Endodermal cell (in vitro differentiated cells): ENCODE results near the gene STK38. TPM values are rescaled to one million over a fixed set of nuclear protein-coding genes. Genes with fewer than 3 reads are reported as not detected.

Experiments used
- DNase-seq: peaks from one replicate; pipeline ENCODE4 v3.0.0-alpha.2; 2017
- H3K27ac ChIP-seq: 2 replicates; pipeline ENCODE4 v1.5.1; 2013; ENCODE audit warnings: mild to moderate bottlenecking, low read depth, low read length, moderate library complexity
- H3K27me3 ChIP-seq: 2 replicates; pipeline ENCODE4 v1.6.1; 2013; ENCODE audit warnings: mild to moderate bottlenecking, low read length, moderate library complexity; ENCODE audit not compliant: insufficient read depth, control insufficient read depth, poor library complexity, severe bottlenecking
- H3K36me3 ChIP-seq: 2 replicates; pipeline ENCODE4 v1.7.0; 2013; ENCODE audit warnings: mild to moderate bottlenecking, low read length, moderate library complexity; ENCODE audit not compliant: control insufficient read depth, insufficient read depth
- H3K4me1 ChIP-seq: one replicate; pipeline ENCODE4 v1.7.0; 2013; ENCODE audit warnings: low read length; ENCODE audit not compliant: control insufficient read depth, insufficient read depth
- H3K4me3 ChIP-seq: 2 replicates; pipeline ENCODE4 v1.5.1; 2013; ENCODE audit warnings: mild to moderate bottlenecking, low read length, moderate library complexity
- H3K9ac ChIP-seq: 2 replicates; pipeline ENCODE4 v1.6.1; 2013; ENCODE audit warnings: mild to moderate bottlenecking, low read length, moderate library complexity; ENCODE audit not compliant: poor library complexity, severe bottlenecking; ENCODE audit errors: extremely low read depth
- H3K9me3 ChIP-seq: 2 replicates; pipeline ENCODE4 v1.6.1; 2013; ENCODE audit warnings: mild to moderate bottlenecking, low read length, moderate library complexity; ENCODE audit not compliant: control insufficient read depth
- H3K27ac Mint-ChIP-seq: 2 replicates; pipeline ENCODE4 v1.8.0; 2020; ENCODE audit warnings: mixed read lengths
- H3K27me3 Mint-ChIP-seq: 2 replicates; pipeline ENCODE4 v1.8.0; 2021; ENCODE audit warnings: mild to moderate bottlenecking, mixed read lengths; ENCODE audit not compliant: insufficient read depth
- H3K36me3 Mint-ChIP-seq: 2 replicates; pipeline ENCODE4 v1.8.0; 2020; ENCODE audit warnings: low read depth, mixed read lengths
- H3K4me1 Mint-ChIP-seq: 2 replicates; pipeline ENCODE4 v1.8.0; 2020; ENCODE audit warnings: mixed read lengths
- H3K4me3 Mint-ChIP-seq: 2 replicates; pipeline ENCODE4 v1.8.0; 2020; ENCODE audit warnings: mild to moderate bottlenecking, moderate library complexity, mixed read lengths
- H3K9me3 Mint-ChIP-seq: 2 replicates; pipeline ENCODE4 v1.8.0; 2020; ENCODE audit warnings: mild to moderate bottlenecking, mixed read lengths
- WGBS, 2 experiments: methylation state at CpG; one replicate each; pipeline versions ENCODE4 v1.1.5 to v1.1.7; 2013; ENCODE audit warnings: missing lambda C conversion rate in 2 of 2, mixed read lengths in 1 of 2; ENCODE audit not compliant: insufficient coverage in 1 of 2, insufficient read length in 1 of 2; 5-methylcytosine and 5-hydroxymethylcytosine counted together
- total RNA-seq, 2 donors: library from RNA; stranded (reverse); fragmentation: NEBNext Ultra II Directional in 1 of 2; extraction: Animal tissue kit (Norgen Biotek cat#: 25700) in 1 of 2; gene quantifications; 2 replicates in 1 of 2; 3 replicates in 1 of 2; pipeline ENCODE4 v1.2.1, GENCODE V29; 2021
- TF ChIP-seq, protein P1 (sequence below): fragments of 200-600 bp; sonication (generic); conservative IDR thresholded peaks from 2 replicates; pipeline ENCODE4 v1.5.0; 2021; ENCODE audit warnings: antibody characterized with exemption, mild to moderate bottlenecking

The STK38 gene
- total RNA-seq, 2 donors from 2014 or later: 35.2 to 38.3 TPM

GRCh38 chr6:36542041-36542440 is 5.2 kb downstream of the STK38 start:
- Mint-ChIP-seq H3K27me3 (no peaks in the 10 kb centered on the region), H3K9me3 (peaks cover 2% of the 10 kb centered on the region), H3K36me3 (peaks cover 55% of the 10 kb centered on the region), H3K27ac (no peak overlapping the region), H3K4me1 (peaks cover 16% of the 10 kb centered on the region), H3K4me3 (no peak overlapping the region)
- DNase-seq: no peak
- H3K36me3 ChIP-seq: peaks cover 61% of the 10 kb centered on the region
- H3K4me1 ChIP-seq: peaks cover 5% of the 10 kb centered on the region
- no peak overlapping the region for H3K9ac ChIP-seq
- H3K4me3 ChIP-seq: no peak overlapping the region
- no peaks in the 10 kb centered on the region for H3K9me3 ChIP-seq
- TF ChIP-seq, protein P1, sequence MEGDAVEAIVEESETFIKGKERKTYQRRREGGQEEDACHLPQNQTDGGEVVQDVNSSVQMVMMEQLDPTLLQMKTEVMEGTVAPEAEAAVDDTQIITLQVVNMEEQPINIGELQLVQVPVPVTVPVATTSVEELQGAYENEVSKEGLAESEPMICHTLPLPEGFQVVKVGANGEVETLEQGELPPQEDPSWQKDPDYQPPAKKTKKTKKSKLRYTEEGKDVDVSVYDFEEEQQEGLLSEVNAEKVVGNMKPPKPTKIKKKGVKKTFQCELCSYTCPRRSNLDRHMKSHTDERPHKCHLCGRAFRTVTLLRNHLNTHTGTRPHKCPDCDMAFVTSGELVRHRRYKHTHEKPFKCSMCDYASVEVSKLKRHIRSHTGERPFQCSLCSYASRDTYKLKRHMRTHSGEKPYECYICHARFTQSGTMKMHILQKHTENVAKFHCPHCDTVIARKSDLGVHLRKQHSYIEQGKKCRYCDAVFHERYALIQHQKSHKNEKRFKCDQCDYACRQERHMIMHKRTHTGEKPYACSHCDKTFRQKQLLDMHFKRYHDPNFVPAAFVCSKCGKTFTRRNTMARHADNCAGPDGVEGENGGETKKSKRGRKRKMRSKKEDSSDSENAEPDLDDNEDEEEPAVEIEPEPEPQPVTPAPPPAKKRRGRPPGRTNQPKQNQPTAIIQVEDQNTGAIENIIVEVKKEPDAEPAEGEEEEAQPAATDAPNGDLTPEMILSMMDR: no peak
- 81% methylated on average over 2 of the region's 2 CpGs; no CpG with 5 or more reads in 1 of the 2 experiments for WGBS, 2 experiments
- no peaks in the 10 kb centered on the region for H3K27me3 ChIP-seq
- no peak overlapping the region for H3K27ac ChIP-seq

GRCh38 chr6:36539814-36540568 is 7.3 kb downstream of the STK38 start:
- Mint-ChIP-seq H3K9me3 (peaks cover 5% of the 10 kb centered on the region), H3K4me3 (no peak overlapping the region)
- no peak overlapping the region for H3K9ac ChIP-seq

DNA sequence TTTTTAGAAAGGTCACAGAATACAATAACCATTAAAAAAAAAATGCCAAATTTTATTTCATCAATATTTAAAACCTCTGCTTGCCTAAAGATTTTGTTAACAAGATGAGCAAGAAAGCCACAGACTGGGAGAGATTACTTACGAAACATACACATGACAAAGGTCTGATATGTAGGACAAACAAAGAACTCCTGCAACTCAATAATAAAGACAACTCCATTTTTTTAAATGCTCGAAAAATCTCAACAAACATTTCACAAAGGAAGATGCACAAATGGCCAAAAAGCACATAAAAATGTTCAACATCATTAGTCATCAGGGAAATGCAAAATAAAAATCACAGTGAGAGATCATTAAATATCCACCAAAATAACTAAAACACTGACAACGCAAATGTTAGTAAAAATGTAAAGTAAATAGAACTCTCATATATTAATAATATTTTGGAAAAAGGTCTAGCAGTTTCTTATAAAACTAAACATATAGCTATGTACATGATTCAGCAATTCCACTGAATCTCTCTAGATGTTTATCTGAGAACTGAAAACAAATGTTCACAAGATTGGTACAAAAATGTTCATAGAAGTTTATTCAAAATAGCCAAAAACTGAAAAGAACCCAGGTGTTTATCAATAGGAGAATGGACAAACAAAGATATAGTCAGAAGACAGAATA is 10.3 kb downstream of the STK38 start:
- H3K36me3 ChIP-seq: peaks cover 87% of the 10 kb centered on the region
- no peak for DNase-seq
- 94 to 100% methylated on average over 1 to 2 of the region's 3 CpGs for WGBS, 2 experiments
- H3K9me3 ChIP-seq: no peaks in the 10 kb centered on the region
- H3K27ac ChIP-seq: no peak overlapping the region
- Mint-ChIP-seq H3K27ac (no peak overlapping the region), H3K4me1 (no peaks in the 10 kb centered on the region), H3K27me3 (no peaks in the 10 kb centered on the region), H3K9me3 (peaks cover 5% of the 10 kb centered on the region), H3K36me3 (peaks cover 76% of the 10 kb centered on the region), H3K4me3 (no peak overlapping the region)
- H3K4me3 ChIP-seq: no peak overlapping the region
- H3K9ac ChIP-seq: no peak overlapping the region
- H3K4me1 ChIP-seq: no peaks in the 10 kb centered on the region
- H3K27me3 ChIP-seq: no peaks in the 10 kb centered on the region
- TF ChIP-seq, protein P1: no peak

More at GRCh38 chr6:36539814-36540568, 7.3 kb downstream of the STK38 start:
- Mint-ChIP-seq H3K27me3 (no peaks in the 10 kb centered on the region), H3K4me1 (peaks cover 6% of the 10 kb centered on the region), H3K36me3 (peaks cover 68% of the 10 kb centered on the region), H3K27ac (no peak overlapping the region)
- H3K9me3 ChIP-seq: no peaks in the 10 kb centered on the region
- DNase-seq: no peak
- no peak overlapping the region for H3K4me3 ChIP-seq
- WGBS, 2 experiments: 97 to 100% methylated on average over 3 to 4 of the region's 4 CpGs
- peaks cover 77% of the 10 kb centered on the region for H3K36me3 ChIP-seq
- H3K27ac ChIP-seq: no peak overlapping the region
- H3K4me1 ChIP-seq: peaks cover 5% of the 10 kb centered on the region
- no peaks in the 10 kb centered on the region for H3K27me3 ChIP-seq
- TF ChIP-seq, protein P1: peak; percentile 52
